ENCODE measurements around the gene REEP5. TPM values are rescaled to one million over a fixed set of nuclear protein-coding genes. Genes with fewer than 3 reads are reported as not detected.

REEP5 gene
- total and polyA plus RNA-seq, 2 of the 8 experiments (the other 6 are each of a cell fraction or from before 2014, with no cell fraction given) = 58.3 to 94.3 TPM

DNA sequence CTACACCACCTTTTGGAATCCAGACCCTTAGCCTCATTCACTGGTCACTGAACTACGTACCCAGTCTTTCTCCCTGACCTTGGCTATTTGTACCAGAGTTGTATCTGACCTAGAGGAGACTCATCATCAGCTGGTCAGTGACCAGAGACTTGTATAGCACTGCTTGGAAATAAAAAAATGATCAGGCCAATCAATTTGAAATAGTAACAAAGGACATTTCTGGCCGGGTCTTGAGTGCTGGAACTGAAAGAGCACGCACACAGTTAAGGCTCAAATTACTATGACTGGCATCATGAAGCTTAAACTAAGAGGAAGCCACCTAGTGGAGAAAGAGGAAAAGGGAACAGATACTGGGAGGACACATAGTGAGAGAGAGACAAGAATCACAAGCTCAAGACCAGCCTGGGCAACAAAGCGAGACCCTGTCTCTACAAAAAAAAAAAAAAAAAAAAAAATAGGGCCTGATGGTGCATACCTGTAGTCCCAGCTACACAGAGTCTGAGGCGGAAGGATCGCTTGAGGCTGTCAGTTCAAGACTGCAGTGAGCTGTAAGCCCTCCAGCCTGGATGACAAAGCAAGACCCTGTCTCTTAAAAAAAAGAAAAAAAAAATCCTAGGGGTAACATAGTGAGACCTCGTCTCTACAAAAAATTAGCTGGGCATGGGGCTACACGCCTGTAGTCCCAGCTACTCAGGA is 73.8 kb downstream of the REEP5 start:
- WGBS, 2 experiments (ENCODE audit: extremely low coverage in 1 of 2, insufficient coverage in 1 of 2, insufficient read length in 1 of 2, insufficient replicate concordance in 2 of 2, low coverage in 1 of 2, low lambda C conversion rate in 2 of 2, missing lambda C conversion rate in 1 of 2) = 59% methylated on average over 7 of the region's 8 CpGs; no CpG with 5 or more reads in 1 of the 2 experiments
- no peak for TF ChIP-seq KDM1A (IDR thresholded peaks at IDR 0.05; ENCODE audit: borderline replicate concordance, low read length)
- peak; percentile 23; the same call in 1 of the 2 replicates for TF ChIP-seq CREB1 (IDR thresholded peaks at IDR 0.05)
- TF ChIP-seq KDM4A (IDR thresholded peaks at IDR 0.05; ENCODE audit: low read depth, low read length, severe bottlenecking) = no peak
- TF ChIP-seq TAF1 (IDR thresholded peaks at IDR 0.05; ENCODE audit: low read depth, low read length) = peak; percentile 69
- TF ChIP-seq, protein P1, sequence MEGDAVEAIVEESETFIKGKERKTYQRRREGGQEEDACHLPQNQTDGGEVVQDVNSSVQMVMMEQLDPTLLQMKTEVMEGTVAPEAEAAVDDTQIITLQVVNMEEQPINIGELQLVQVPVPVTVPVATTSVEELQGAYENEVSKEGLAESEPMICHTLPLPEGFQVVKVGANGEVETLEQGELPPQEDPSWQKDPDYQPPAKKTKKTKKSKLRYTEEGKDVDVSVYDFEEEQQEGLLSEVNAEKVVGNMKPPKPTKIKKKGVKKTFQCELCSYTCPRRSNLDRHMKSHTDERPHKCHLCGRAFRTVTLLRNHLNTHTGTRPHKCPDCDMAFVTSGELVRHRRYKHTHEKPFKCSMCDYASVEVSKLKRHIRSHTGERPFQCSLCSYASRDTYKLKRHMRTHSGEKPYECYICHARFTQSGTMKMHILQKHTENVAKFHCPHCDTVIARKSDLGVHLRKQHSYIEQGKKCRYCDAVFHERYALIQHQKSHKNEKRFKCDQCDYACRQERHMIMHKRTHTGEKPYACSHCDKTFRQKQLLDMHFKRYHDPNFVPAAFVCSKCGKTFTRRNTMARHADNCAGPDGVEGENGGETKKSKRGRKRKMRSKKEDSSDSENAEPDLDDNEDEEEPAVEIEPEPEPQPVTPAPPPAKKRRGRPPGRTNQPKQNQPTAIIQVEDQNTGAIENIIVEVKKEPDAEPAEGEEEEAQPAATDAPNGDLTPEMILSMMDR (IDR thresholded peaks at IDR 0.05; ENCODE audit: control extremely low read depth in 1 of 3, insufficient read depth in 1 of 3, low read depth in 1 of 3, low read length in 3 of 3) = peak in 2 of 3 experiments; percentile 49 to 73; a peak in 3 of 4 replicates
- TF ChIP-seq SIN3A (conservative IDR thresholded peaks at IDR 0.05 in 1 of 2, IDR thresholded peaks at IDR 0.05 in 1 of 2; ENCODE audit: low read depth in 1 of 2, low read length in 2 of 2) = no peak
- TF ChIP-seq CHD1 (IDR thresholded peaks at IDR 0.05; ENCODE audit: low read depth, low read length) = no peak
- TF ChIP-seq RAD21 (IDR thresholded peaks at IDR 0.05 in 1 of 2, conservative IDR thresholded peaks at IDR 0.05 in 1 of 2; ENCODE audit: low read depth in 2 of 2, low read length in 2 of 2) = peak; percentile 47 to 53

More for the DNA sequence above, 73.8 kb downstream of the REEP5 start:
- Histone ChIP-seq H3K27ac (ENCODE audit: low read depth, low read length) (no peak overlapping the region), H3K9ac (replicated peaks in 1 of 4; ENCODE audit: extremely low read depth in 1 of 4, low read depth in 3 of 4, low read length in 3 of 4) (no peak overlapping the region), H3K4ac (replicated peaks; ENCODE audit: insufficient read length, low read depth, low read length) (no peak overlapping the region), H3K79me2 (ENCODE audit: control insufficient read depth in 1 of 2, insufficient read depth in 2 of 2, low read length in 2 of 2) (no peaks in the 10 kb centered on the region), H3K23ac (ENCODE audit: insufficient read length) (no peak overlapping the region), H2AFZ (ENCODE audit: low read length) (peak overlapping the region; percentile 96), H3K23me2 (ENCODE audit: low read depth, low read length) (no peaks in the 10 kb centered on the region), H4K8ac (ENCODE audit: extremely low read depth, insufficient read depth, low read length) (no peak overlapping the region), H2AK5ac (ENCODE audit: low read depth, low read length) (no peak overlapping the region), H2BK5ac (ENCODE audit: low read depth, low read length) (no peak overlapping the region), H3K4me1 (replicated peaks in 1 of 4; ENCODE audit: control insufficient read depth in 3 of 4, insufficient read depth in 4 of 4, low read length in 3 of 4) (peaks cover 0 to 9% (median 0%) of the 10 kb centered on the region in 4 experiments; a peak in 2 of 7 replicates), H2BK20ac (ENCODE audit: low read length) (no peak overlapping the region), H2BK15ac (ENCODE audit: low read length) (no peak overlapping the region), H3K4me2 (ENCODE audit: insufficient read depth in 1 of 2, low read depth in 2 of 2, low read length in 2 of 2) (peak overlapping the region in 1 of 2 experiments; percentile 31; a peak in 2 of 4 replicates), H3K56ac (replicated peaks; ENCODE audit: insufficient read length, low read depth, low read length) (no peak overlapping the region), H3K4me3 (ENCODE audit: extremely low read depth in 1 of 4, insufficient read depth in 2 of 4, low read depth in 3 of 4, low read length in 4 of 4) (peak overlapping the region in 1 of 4 experiments; percentile 34; a peak in 1 of 8 replicates), H2BK12ac (ENCODE audit: low read depth, low read length) (no peak overlapping the region), H3K14ac (ENCODE audit: insufficient read length) (no peak overlapping the region), H3K79me1 (ENCODE audit: low read depth, low read length) (no peaks in the 10 kb centered on the region), H3K36me3 (ENCODE audit: control insufficient read depth in 2 of 4, insufficient read depth in 4 of 4, low read length in 3 of 4) (no peaks in the 10 kb centered on the region), H4K20me1 (replicated peaks in 1 of 2; ENCODE audit: control insufficient read depth in 1 of 2, insufficient read depth in 2 of 2, low read length in 2 of 2) (no peaks in the 10 kb centered on the region), H3K27me3 (replicated peaks in 1 of 4; ENCODE audit: control insufficient read depth in 3 of 4, extremely low read depth in 1 of 4, insufficient read depth in 3 of 4, low read length in 3 of 4) (no peaks in the 10 kb centered on the region; a peak in 1 of 7 replicates), H3K18ac (ENCODE audit: extremely low read depth, low read length) (0 out of 2 replicates have a peak overlapping the region, but pooled peaks have one; percentile 42), H3K9me3 (ENCODE audit: insufficient read depth in 2 of 2, low read depth in 1 of 2, low read length in 1 of 2) (no peaks in the 10 kb centered on the region), H2BK120ac (replicated peaks; ENCODE audit: low read depth, low read length) (no peak overlapping the region), H4K91ac (replicated peaks; ENCODE audit: insufficient read length, low read length) (no peak overlapping the region), H4K5ac (ENCODE audit: insufficient read length, low read depth, low read length) (no peak overlapping the region)
- ChIA-PET CTCF (ENCODE audit: partially characterized antibody) (interaction anchor here (0.6 to 1.6 kb wide), 27 partner anchors 9 to 614 kb away, joined by 3 to 20 read pairs (median 3); partner anchors contain the start of gene SRP19), POLR2A (ENCODE audit: partially characterized antibody) (interaction anchor here (0.6 to 1.1 kb wide), 2 partner anchors 10 to 72 kb away, joined by 3 read pairs; no protein-coding TSS in a partner anchor)
- FAIRE-seq (peak; percentile 78), DNase-seq (ENCODE audit: low read depth in 1 of 2, low spot score in 2 of 2) (no peak)
